Esophagus muscularis mucosa (tissue), 4 donors: Measurements from ENCODE around the gene LAMP5. TPM values are rescaled to one million over a fixed set of nuclear protein-coding genes. Genes with fewer than 3 reads are reported as not detected.

Source experiments
- DNase-seq: peaks from one replicate; pipeline ENCODE4 v3.0.0-alpha.2; 2017; ENCODE audit errors: extremely low spot score
- H3K27ac ChIP-seq, 4 donors: fragments of 200-600 bp; sonication (generic); replicated peaks in 1 of 4; 1 replicate in 3 of 4; 2 replicates in 1 of 4; pipeline ENCODE4 v1.5.1; 2016 to 2019; ENCODE audit warnings: mild to moderate bottlenecking in 1 of 4
- H3K27me3 ChIP-seq, 4 donors: fragments of 200-600 bp; sonication (generic); one replicate each; pipeline versions ENCODE4 v1.5.1 to v1.6.0; 2016 to 2019
- H3K36me3 ChIP-seq, 4 donors: fragments of 200-600 bp; sonication (generic); one replicate each; pipeline ENCODE4 v1.5.1; 2016 to 2019
- H3K4me1 ChIP-seq, 4 donors: fragments of 200-600 bp; sonication (generic); one replicate each; pipeline ENCODE4 v1.5.1; 2016 to 2019
- H3K4me3 ChIP-seq, 4 donors: fragments of 200-600 bp; sonication (generic); 1 replicate in 2 of 4; 2 replicates in 2 of 4; pipeline ENCODE4 v1.5.1; 2016 to 2019; ENCODE audit warnings: mild to moderate bottlenecking in 4 of 4, moderate library complexity in 1 of 4
- H3K9me3 ChIP-seq, 4 donors: fragments of 200-600 bp; sonication (generic); 1 replicate in 3 of 4; 2 replicates in 1 of 4; pipeline ENCODE4 v1.5.1; 2016 to 2019
- EP300 ChIP-seq: sonication (generic); formaldehyde crosslinking; IDR thresholded peaks from one replicate; pipeline ENCODE4 v1.6.1; 2017; ENCODE audit warnings: antibody characterized with exemption
- POLR2A ChIP-seq: fragments of 450-650 bp; IDR thresholded peaks from one replicate; pipeline ENCODE4 v1.6.1; 2017; ENCODE audit warnings: antibody characterized with exemption, moderate library complexity, mild to moderate bottlenecking, low read depth
- POLR2AphosphoS5 ChIP-seq, 2 donors: sonication (generic); formaldehyde crosslinking; IDR thresholded peaks; one replicate each; pipeline ENCODE4 v1.6.1; 2017; ENCODE audit warnings: antibody characterized with exemption in 2 of 2
- WGBS: methylation state at CpG from one replicate; pipeline ENCODE4 v1.1.5; 2018; 5-methylcytosine and 5-hydroxymethylcytosine counted together
- intact Hi-C: fragments of 100-400 bp; cut with DNase I; formaldehyde crosslinking; loops from one replicate; pipeline ENCODE4 v1.15.1; 2023
- total RNA-seq, 4 donors: library from RNA; depleted of rRNA; stranded (reverse); fragments of >200 nt; gene quantifications; one replicate each; pipeline versions ENCODE4 v1.1.0 to v1.2.1, GENCODE V29; 2016
- TF ChIP-seq, protein P1 (sequence below), 3 experiments: fragments of 200-600 bp in 2 of 3; fragments of 450-650 bp in 1 of 3; sonication (generic) in 2 of 3; IDR thresholded peaks; one replicate each; pipeline ENCODE4 v1.5.1; 2017 to 2019; ENCODE audit warnings: antibody characterized with exemption in 3 of 3, mild to moderate bottlenecking in 2 of 3, moderate library complexity in 1 of 3

LAMP5 gene
- total RNA-seq, 4 donors from 2014 or later, result 0.17 TPM; not detected in 3

- intact Hi-C loops, result no loop called here
- TF ChIP-seq POLR2AphosphoS5 (IDR thresholded peaks at IDR 0.05) (no peak), POLR2A (no peak), EP300 (no peak)
- TF ChIP-seq, protein P1, sequence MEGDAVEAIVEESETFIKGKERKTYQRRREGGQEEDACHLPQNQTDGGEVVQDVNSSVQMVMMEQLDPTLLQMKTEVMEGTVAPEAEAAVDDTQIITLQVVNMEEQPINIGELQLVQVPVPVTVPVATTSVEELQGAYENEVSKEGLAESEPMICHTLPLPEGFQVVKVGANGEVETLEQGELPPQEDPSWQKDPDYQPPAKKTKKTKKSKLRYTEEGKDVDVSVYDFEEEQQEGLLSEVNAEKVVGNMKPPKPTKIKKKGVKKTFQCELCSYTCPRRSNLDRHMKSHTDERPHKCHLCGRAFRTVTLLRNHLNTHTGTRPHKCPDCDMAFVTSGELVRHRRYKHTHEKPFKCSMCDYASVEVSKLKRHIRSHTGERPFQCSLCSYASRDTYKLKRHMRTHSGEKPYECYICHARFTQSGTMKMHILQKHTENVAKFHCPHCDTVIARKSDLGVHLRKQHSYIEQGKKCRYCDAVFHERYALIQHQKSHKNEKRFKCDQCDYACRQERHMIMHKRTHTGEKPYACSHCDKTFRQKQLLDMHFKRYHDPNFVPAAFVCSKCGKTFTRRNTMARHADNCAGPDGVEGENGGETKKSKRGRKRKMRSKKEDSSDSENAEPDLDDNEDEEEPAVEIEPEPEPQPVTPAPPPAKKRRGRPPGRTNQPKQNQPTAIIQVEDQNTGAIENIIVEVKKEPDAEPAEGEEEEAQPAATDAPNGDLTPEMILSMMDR (IDR thresholded peaks at IDR 0.05), result no peak
- H3K36me3 ChIP-seq, result no peaks in the 10 kb centered on the region
- H3K4me3 ChIP-seq, result no peak overlapping the region
- no peaks in the 10 kb centered on the region for H3K27me3 ChIP-seq
- DNase-seq, result no peak
- peaks cover 0 to 18% (median 12%) of the 10 kb centered on the region in 4 donors for H3K4me1 ChIP-seq
- H3K9me3 ChIP-seq, result no peaks in the 10 kb centered on the region
- 91% methylated on average over 3 of the region's 3 CpGs for WGBS
- H3K27ac ChIP-seq, result no peak overlapping the region
These were observed 18.2 kb upstream of the LAMP5 start for GRCh38 chr20:9496155-9496554.

GRCh38 chr20:9498322-9498721 lies 16.1 kb upstream of the LAMP5 start:
- Histone ChIP-seq H3K27me3 (no peaks in the 10 kb centered on the region), H3K4me3 (no peak overlapping the region), H3K36me3 (no peaks in the 10 kb centered on the region), H3K9me3 (no peaks in the 10 kb centered on the region), H3K27ac (no peak overlapping the region), H3K4me1 (peaks cover 0 to 13% (median 9%) of the 10 kb centered on the region in 4 donors)
- WGBS, result 68% methylated on average over 4 of the region's 4 CpGs
- TF ChIP-seq POLR2AphosphoS5 (IDR thresholded peaks at IDR 0.05) (no peak), EP300 (no peak), POLR2A (no peak)
- TF ChIP-seq, protein P1 (IDR thresholded peaks at IDR 0.05), result no peak
- no peak for DNase-seq
- intact Hi-C loops, result no loop called here

GRCh38 chr20:9499126-9499899 lies 15.1 kb upstream of the LAMP5 start:
- intact Hi-C loops, result no loop called here
- H3K4me1 ChIP-seq, result peaks cover 0 to 6% (median under 1%) of the 10 kb centered on the region in 4 donors
- WGBS, result 89% methylated on average over 5 of the region's 5 CpGs
- no peaks in the 10 kb centered on the region for H3K27me3 ChIP-seq
- no peaks in the 10 kb centered on the region for H3K9me3 ChIP-seq
- H3K36me3 ChIP-seq, result no peaks in the 10 kb centered on the region
- no peak for TF ChIP-seq POLR2AphosphoS5 (IDR thresholded peaks at IDR 0.05)
- TF ChIP-seq, protein P1 (IDR thresholded peaks at IDR 0.05), result no peak
- TF ChIP-seq POLR2A, result no peak
- TF ChIP-seq EP300, result no peak
- DNase-seq, result no peak
- no peak overlapping the region for H3K4me3 ChIP-seq
- no peak overlapping the region for H3K27ac ChIP-seq

- 40% methylated on average over 2 of the region's 2 CpGs for WGBS
- no peak for DNase-seq
- H3K27ac ChIP-seq, result no peak overlapping the region
- peaks cover 0 to 5% (median 2%) of the 10 kb centered on the region in 4 donors for H3K27me3 ChIP-seq
- TF ChIP-seq EP300 (no peak), POLR2A (no peak), POLR2AphosphoS5 (IDR thresholded peaks at IDR 0.05) (no peak)
- TF ChIP-seq, protein P1 (IDR thresholded peaks at IDR 0.05), result no peak
- H3K9me3 ChIP-seq, result no peaks in the 10 kb centered on the region
- intact Hi-C loops, result no loop called here
- H3K4me3 ChIP-seq, result no peak overlapping the region
- peaks cover 0 to 6% (median 0%) of the 10 kb centered on the region in 4 donors for H3K4me1 ChIP-seq
- H3K36me3 ChIP-seq, result no peaks in the 10 kb centered on the region
These were observed 14.3 kb upstream of the LAMP5 start for GRCh38 chr20:9500121-9500520.
